NOMO-1 (cell line): ENCODE measurements around the gene THSD4.

Experiments
- DNase-seq, 2 experiments: peaks; one replicate each; lab custom pipeline; 2025; ENCODE audit not compliant: unreplicated experiment in 2 of 2; lab: John Stamatoyannopoulos, UW

THSD4 gene

DNA sequence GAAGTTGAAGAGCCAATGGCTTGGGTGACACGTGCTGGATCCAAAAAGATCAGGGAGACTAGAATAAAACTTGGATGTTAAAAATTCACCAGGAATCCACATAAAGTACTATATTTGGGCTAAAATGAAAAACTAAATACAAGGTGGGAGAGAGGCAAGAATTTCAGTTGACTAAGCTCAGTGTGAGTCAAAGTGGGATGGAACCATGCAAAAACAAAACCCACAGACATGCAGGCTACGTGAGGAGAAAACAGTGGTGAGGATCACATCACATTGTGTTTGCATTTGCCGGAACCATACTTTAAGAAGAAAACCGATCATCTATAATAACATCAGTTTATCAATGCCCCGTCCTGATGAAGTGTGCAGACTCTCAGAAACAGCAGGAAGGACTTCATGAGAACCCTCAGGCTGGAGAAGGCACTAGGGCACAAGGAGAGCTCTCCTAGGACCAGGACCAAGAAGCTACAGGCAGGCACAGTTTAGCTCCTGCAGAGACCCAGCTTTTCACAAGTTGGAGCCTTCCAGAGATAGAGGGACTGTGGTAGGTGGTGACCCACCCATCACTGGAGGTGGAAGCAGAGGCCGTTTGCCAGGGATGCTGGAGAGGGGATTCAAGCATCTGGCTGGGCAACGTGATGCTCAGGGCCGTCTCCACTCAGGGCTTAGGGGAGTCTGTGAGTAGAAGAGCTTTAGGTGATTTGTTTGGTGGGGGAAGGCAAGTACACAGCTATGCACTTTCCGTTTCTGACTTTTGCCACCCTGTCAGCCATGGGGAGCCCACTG lies 666.1 kb downstream of the THSD4 start:
- DNase-seq, result no peak

DNA sequence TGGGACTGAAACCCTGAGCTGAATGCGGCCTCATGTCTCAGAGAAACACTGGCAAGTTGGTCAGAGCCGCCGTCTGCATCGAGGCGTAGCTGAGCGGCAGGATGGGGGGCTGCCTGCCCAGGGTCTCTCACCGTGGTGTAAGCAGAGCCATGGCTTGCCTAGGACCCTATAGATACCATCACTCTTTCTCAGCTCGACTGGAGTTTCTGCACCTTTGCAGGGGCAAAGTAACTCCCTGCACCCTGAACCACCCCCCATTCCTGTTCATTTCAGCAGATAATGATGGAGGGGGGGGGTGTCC lies 666.6 kb downstream of the THSD4 start:
- DNase-seq, result no peak

DNA sequence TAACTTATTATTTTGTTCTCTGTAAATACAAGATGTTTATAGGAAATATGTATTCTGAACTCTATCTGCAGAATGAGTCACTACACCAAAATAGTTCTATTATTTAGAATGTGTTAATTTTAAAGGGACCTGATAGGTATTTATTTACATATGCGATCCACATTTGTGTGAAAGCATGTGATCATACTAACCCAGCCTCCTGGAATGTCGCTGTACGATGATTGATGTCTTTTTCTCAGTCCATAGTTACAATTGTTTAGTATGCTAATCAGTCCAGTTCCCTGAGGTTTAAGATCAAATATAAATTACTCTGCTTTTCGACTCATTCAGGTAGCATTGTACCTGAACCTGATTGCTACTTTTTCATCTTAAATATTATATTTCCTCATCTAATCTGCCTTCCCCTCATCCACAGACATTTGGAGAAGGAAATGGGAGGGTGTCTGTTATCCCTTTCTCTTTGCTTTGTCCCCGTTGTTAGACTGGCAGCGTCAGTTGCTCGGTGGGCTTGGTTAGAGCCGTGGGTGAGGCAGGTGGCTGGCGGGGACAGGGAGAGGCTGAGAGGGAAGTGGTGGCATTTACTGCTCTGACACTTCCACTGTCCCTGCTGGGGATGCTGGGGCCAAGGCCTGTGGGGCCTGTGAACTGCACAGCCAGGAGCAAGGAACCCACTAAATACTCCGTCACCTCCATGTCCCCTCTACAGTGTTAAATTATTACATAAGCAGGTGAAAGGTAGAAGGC lies 667.3 kb downstream of the THSD4 start:
- no peak for DNase-seq

DNA sequence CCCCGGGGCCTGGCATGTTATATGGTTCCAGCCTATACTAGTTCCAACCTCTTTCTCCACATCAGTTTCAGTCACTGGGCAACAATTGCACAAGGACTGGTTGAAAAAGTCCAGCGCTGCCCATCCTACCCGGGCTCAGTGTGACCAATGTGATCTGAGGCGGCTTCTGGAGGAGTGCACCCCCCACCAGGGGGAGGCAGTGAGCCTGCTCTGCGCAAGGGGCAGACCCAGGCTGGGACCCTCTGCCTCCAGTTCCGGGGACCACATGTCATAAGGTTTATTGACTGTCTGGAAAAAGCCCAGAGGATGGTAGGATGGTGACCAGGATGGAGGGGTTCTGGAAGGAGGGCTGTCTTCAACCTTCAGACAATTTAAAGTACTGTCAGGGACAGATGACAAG lies 669.4 kb downstream of the THSD4 start:
- no peak for DNase-seq

DNA sequence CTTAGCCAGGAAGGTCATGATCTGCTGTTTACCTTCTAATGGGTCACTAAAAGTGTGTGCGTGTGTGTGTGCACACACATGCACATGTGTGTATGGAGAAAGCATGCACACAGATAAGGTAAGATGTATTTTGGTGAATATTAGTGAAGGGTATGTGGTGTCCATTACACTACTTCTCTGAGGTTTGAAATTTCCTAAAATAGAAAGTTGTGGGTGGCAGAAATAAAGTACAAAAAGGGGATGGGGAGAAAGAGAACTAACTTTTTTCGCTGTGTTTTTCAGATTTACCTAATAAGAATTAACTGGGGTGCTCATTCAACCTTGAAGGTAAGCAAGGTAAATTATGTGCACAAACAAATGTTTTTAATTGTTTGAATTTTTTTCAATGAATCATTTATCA lies 670.7 kb downstream of the THSD4 start:
- no peak for DNase-seq

DNA sequence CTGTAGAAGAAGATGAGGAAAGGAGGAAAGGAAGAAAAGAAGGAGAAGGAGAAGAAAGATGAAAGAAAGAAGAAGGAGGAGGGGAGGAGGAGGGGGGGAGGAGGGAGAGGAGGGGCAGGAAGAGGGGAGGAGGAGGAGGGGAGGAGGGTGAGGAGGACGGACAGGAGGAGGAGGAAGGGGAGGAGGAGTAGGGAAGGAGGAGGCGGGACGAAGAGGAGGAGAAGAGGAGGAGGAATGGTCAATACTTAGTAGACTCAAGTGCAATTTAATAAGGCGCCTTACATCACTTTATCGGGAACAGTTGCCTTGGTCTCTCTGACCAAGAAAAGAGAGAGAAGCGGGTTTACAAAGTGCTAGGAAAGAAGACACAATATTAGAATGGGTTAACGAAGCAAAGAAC lies 671.4 kb downstream of the THSD4 start:
- no peak for DNase-seq

DNA sequence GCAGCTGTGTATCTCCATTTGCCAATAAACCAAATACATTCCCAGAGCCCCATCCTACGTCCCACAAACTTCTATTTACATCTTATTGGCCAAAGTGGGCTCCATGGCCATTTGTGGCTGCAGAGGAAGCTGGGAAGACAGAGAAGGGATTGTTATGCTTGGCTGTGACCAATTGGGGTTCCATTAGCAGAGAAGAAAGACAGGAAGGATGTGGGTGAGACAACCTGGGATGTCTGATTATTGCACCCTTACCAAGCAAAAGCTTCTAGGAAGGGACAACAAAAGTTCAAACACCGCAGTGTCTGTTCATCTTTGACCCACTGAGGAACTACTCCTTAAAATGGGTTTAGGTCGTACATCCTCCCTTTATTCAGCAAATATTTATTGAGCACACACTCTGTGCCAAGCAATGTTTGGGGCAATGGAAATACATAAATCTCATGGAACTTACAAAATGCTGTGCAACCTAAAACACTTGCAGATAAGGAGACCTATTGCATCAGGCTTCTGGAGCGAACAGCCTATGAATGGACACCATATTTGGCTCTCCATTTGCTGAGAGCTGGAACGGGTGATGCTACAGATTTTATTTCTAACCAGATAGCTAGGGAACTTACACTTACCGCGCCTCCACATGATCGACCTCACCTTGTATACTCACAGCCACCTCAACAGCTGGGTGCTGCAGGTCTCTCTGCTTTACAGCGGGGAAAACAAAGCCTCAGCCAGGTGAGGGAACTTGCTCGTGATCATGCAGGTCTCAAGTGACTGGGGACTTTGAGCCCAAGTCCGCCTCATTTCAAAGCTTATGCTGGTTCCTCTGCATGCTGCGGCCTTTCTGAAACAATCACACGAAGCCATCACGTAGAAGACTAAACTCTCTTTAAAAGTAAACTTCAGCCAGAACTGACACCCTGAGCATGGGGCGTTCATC lies 673.6 kb downstream of the THSD4 start:
- no peak for DNase-seq

DNA sequence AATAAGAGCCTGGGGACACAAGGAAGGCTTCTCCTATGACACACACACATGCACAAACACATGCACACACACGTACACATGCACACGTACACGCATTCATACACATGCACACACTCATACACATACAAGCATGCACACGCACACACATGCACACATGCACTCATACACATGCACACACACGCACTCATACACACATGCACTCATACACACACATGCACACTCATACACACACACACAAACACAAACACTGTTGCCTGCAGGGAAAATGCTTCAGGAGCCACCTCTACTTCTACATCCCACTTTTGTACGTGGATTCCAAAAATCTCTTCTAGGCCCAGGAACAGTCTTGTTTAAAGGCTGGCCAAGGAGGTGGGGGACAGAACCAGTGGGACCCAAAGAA lies 674.3 kb downstream of the THSD4 start:
- DNase-seq, result no peak

DNA sequence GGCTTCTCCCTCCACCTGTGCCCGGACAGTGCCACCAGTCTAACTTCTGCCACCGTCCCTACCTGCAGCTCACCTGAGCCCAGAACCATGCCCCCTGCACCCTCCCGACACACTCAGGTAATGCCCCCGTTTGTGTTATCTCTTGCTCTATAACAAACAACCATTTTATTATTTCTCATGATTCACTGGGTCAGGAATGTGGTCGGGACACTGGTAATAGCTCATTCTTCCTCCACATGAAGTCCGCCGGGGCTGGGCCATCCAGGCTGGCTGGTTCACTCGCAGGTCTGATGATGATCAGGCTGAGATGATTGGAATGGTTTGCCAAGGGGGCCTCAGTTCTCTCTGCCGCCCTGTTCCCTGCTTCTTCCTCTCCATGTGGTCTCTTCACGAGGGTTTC lies 674.8 kb downstream of the THSD4 start:
- DNase-seq, result no peak

DNA sequence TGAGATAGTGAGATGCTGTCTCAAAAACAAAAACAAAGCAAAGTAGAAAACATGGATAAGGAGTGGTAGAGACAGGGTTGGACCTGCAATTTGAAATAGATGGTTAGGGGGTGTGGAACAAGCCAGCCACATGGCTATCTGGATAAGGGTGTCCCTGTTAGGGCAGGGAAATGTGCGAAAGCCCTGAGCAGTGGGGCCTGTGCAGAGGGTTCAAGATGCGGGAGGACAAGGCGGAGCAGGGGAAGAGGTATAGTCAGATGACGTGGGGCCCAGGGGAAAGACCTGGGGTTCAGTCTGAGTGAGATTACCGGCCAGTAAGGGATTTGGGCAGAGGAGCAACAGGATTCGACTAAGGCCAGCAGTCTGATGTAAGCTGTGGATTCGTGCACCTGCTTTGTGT lies 676.7 kb downstream of the THSD4 start:
- no peak for DNase-seq

DNA sequence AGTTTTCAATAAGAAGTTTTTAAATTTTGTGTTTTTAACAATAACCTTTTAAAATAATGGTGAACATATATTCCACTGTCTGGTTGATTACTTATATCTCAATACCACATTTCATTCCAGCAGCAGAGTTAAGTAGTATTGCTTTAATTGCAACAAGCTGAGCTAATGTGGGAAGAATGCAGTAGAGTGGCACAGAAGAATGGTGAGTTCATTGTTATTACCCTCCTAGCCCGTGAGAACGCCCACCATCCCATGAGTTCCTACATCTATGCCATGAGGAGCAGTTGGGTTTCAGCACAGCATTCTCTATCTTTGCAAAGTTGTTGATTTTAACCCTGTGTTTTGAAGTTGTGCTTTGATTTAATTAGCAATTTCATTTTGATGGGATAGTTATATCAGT lies 677.2 kb downstream of the THSD4 start:
- DNase-seq, result no peak

DNA sequence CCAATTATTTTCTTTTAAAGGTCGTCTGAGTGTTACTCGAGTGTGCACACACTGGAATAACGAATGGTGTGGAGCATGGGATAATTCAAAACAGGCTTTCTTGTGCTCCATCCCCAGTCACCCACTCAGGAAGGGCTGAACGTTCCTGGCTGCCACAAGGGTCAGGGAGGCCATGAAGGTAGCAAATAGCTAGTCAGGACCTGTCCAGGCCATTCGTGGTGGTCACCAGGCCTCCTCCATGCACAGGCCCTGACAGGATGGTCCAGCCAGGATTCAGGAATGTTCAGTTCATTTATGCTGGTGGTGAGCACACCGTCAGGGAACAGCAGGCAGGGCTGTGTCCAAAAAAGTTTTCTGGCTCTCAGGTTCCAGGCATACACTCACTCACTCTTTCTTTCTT lies 683.4 kb downstream of the THSD4 start:
- DNase-seq, result no peak

DNA sequence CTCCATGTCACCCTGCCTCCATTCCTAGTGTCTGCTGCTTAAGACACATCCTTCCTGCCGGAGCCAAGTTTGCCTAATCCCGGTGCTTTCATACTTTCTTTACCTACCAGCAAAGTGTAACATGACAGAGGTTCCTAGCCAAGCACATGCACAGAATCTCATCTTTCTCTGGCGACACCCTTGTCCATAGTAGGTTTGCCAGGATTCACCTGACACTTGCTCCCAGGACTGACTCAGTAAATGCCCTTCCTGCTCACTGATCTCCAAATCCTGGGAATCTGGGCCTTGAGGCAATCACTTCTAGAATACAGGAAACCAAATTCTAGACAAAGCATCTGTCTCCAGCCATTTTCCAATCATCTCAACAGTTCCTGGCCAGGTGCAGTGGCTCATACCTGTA lies 684.9 kb downstream of the THSD4 start:
- DNase-seq, result no peak

DNA sequence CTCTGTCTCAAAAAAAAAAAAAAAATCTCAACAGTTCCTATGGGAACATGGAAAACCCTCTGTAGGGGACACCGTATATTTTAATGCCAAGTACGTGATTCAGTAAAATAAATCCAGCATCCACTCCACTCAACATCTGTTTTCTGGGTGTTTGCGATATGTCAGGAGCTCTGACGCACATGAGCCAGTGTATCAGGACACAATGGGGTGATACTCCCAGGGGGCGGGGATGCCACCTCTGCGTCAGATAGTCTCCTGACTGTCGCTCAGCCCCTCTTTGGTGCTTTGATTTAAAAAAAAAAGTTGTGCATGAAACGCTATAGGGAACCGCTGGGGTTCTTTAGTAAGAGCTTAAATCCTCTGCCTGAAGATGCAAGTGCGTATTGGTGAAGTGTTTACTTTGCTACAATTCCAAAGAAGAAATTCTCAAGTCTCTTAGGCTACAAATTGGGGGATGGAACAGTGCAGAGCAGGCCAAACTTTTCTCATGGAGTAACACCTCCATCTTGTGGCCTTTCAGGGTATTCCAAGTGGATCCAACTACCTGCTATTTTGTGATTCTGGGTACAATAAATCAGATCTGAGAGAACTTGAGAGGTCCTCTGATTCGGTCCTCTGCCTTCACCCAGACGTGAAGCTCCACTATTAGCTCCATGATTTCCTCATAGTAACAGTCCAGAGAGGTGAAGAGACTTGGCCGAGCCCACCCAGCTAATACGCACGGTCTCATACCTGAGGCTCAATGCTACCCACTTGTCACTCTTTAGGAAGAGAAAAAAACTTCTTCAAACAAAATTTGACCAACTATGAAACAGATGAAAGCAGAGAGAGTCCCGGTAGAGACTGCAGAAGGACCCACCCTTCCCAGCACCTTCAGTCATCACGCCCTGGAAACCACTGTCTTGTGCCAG lies 685.8 kb downstream of the THSD4 start:
- peak; percentile 36 to 39 for DNase-seq

DNA sequence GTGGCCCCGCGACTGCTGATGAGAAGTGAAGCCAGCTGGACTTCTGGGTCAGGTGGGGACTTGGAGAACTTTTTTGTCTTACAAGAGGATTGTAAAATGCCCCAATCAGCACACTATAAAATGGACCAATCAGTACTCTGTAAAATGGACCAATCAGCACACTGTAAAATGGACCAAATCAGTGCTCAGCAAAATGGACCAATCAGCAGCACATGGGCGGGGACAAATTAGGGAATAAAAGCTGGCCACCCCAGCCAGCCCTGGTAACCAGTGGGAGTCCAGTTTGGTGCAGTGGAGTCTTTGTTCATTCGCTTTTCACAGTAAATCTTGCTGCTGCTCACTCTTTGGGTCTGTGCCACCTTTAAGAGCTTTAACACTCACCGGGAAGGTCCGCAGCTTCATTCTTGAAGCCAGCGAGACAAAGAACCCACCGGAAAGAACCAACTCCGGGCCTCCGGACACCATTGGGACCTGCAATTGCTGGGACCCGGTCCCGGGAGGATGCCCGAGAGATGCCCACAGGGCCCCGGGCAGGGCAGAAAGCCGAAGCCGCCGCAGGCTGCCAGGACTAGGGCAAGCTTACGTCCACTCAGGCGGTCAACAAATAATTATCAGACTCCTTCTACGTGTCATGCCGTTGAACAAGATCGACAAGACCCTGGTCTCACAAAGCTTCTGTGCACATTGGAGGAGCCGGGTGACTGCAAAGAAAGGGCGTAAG lies 686.8 kb downstream of the THSD4 start:
- no peak for DNase-seq

DNA sequence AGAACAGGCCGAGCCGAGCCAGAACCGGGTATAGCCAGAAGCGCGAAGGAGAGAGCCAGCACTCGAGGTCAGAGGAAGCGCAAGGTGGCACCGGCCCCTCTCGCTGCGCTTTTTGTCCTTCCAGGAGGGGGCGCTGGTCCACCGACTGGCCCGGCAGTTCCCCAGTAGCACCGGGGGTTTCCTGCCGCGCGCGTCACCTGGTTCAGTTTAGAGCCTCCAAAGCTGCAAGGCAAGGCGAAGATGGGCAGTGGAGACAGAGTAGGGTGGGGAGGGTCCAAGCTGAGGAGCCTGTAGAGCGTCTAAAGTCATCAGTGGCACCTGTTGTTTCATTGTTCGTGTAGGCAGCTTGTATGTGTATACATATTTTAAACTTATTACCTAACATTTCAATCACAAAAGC lies 687.5 kb downstream of the THSD4 start:
- DNase-seq, result peak in 1 of 2 experiments; percentile 23

DNA sequence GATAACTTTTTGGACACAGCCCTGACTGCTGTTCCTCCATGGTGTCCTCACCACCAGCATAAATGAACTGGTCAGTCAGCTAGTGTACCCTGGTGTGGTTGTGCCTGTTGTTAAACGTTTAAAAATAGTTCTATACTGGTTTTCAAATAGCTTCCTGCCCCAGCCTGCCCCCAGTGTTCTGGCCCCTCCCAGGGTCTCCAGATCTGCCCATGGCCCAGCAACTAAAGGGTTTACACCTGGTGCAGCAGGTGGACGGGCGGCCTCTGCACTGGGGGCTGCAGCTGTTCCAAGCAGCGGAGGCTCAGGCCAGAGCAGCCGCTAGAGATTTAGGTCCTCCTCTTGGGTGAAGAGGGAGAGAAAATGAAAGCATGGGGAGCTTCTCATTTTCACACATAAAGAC lies 689.0 kb downstream of the THSD4 start:
- DNase-seq, result no peak

DNA sequence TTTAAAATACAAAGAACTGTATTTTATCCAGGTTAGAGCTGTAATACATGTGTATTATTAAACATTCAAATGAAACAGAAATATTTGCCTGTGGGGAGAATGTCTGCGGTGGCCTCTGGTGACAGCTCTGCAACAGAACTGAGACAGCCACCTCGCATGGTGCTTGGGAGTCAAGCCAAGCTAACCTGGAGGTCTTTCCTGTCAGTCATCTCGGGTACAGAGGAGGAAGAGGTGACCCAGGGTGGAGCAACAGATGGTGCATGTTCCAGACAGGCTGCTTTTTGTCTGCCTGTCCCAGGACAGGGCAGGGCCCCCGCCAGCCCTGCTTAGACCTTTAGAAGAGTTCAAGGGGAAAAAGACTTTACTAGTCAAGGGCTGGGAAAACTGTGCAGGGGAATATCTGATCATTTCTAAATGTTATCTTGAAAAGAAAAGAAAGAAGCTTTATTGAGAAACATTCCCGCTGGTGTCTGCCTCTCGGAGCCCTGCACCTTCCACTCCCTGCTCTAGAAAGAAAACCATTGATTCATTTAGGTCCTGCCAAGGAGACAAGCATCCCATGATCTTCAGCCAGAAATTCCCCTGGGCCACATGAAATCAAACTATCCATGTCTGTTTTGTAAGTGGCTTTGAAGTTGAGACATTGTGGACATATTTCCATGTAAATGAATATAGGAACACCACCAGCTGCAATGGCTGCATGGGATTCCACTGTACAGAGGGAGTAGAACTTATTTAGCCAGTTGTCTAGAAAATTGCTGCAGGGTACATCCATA lies 689.6 kb downstream of the THSD4 start:
- DNase-seq, result no peak

DNA sequence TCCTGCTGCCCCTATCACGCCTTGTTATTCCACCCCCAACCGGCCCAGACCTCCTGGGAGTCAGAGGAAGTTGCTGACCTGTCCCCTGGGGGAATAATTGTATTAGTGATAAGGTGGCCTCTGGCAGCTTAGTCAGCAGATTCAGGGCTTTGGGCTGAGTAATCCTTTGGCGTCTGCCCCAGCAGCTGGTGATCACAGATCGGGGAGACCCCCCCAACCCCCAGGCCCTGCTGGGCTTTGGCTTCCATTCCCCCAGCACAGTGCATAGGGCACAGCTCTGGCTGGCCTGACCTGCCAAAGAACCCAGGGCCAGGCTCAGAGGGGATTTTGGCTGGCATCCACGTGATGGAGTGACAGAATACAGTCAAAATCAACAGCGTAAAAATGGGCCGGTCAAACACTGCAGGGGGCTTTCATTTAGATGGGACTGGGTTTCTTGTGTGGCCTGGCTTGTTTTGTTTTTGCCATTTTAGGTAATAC lies 691.2 kb downstream of the THSD4 start:
- no peak for DNase-seq
